K562 (cell line): ENCODE measurements around the gene AK4. TPM values are rescaled to one million over a fixed set of nuclear protein-coding genes. Genes with fewer than 3 reads are reported as not detected.

Source experiments
- E2F1 ChIP-seq: sonication (generic); formaldehyde crosslinking; IDR thresholded peaks from 2 replicates; pipeline ENCODE4 v1.8.1; 2023; ENCODE audit warnings: mild to moderate bottlenecking, missing genetic modification reagents, moderate library complexity
- EWSR1 ChIP-seq: fragments of 450-650 bp; IDR thresholded peaks from 2 replicates; pipeline ENCODE4 v1.6.1; 2018; ENCODE audit warnings: borderline replicate concordance, mild to moderate bottlenecking, low read depth, moderate library complexity; ENCODE audit not compliant: partially characterized antibody
- FUS ChIP-seq: fragments of 200-400 bp; formaldehyde crosslinking; optimal IDR thresholded peaks from 2 replicates; pipeline ENCODE3; 2017; ENCODE audit warnings: low read depth, low read length
- PTBP1 ChIP-seq: fragments of 200-400 bp; formaldehyde crosslinking; IDR thresholded peaks from 2 replicates; pipeline ENCODE4 v1.6.1; 2017; ENCODE audit warnings: low read depth, low read length
- SMAD4 ChIP-seq: fragments of 250-450 bp; sonication (Bioruptor Pico); conservative IDR thresholded peaks from 2 replicates; pipeline ENCODE4 v1.8.0; 2021; ENCODE audit warnings: inconsistent platforms, mild to moderate bottlenecking, moderate library complexity
- ZNF318 ChIP-seq, 2 experiments: fragments of 450-650 bp; IDR thresholded peaks; 2 replicates each; pipeline ENCODE4 v1.6.1; 2016; ENCODE audit warnings: mild to moderate bottlenecking in 2 of 2, borderline replicate concordance in 1 of 2, low read depth in 1 of 2, moderate library complexity in 1 of 2
- polyA plus RNA-seq, 8 experiments: library from polyadenylated mRNA; depleted of rRNA in 4 of 8; stranded (reverse) in 5 of 8; unstranded in 3 of 8; fragments of >200 nt; fragmentation: Nextera tagmentation in 2 of 8; fragmentation: Illumina TruSeq in 1 of 8; extraction: Ambion mirVana in 2 of 8; extraction: Trizol in 1 of 8; gene quantifications; 2 replicates each; pipeline versions ENCODE4 v1.2.1 to v1.2.3, GENCODE V29; 2011 to 2014; ENCODE audit warnings: inconsistent platforms in 1 of 8, missing spikeins in 1 of 8
- total RNA-seq, 7 experiments: library from RNA; depleted of rRNA in 6 of 7; stranded (reverse); fragments of >200 nt in 6 of 7; fragmentation: Illumina TruSeq in 2 of 7; extraction: Trizol in 2 of 7; gene quantifications; 2 replicates each; pipeline versions ENCODE4 v1.2.1 to v1.2.3, GENCODE V29; 2011 to 2021; ENCODE audit warnings: low replicate concordance in 1 of 7
- TF ChIP-seq, protein P1 (sequence below): fragments of 250-450 bp; sonication (Bioruptor Pico); IDR thresholded peaks from 2 replicates; pipeline ENCODE4 v1.4.0; 2020; ENCODE audit warnings: mild to moderate bottlenecking, moderate library complexity
- TF ChIP-seq, protein P2 (sequence below), 3 experiments: fragments of 200-800 bp in 1 of 3; sonication (Bioruptor generic) in 1 of 3; sonication (generic) in 1 of 3; formaldehyde crosslinking in 1 of 3; IDR thresholded peaks; 2 replicates each; pipeline versions ENCODE4 v1.6.1 to v1.8.0; 2016 to 2022; ENCODE audit warnings: mild to moderate bottlenecking in 2 of 3, missing compliant biosample characterization in 2 of 3, missing genetic modification characterization in 2 of 3, missing genetic modification reagents in 1 of 3
- TF ChIP-seq, protein P3 (sequence below), 2 experiments: IDR thresholded peaks; 2 replicates each; pipeline ENCODE4 v1.6.1; 2011; ENCODE audit warnings: borderline replicate concordance in 1 of 2, control low read depth in 1 of 2, low read depth in 1 of 2, low read length in 1 of 2, mild to moderate bottlenecking in 1 of 2, mixed read lengths in 1 of 2, moderate library complexity in 1 of 2; ENCODE audit not compliant: insufficient read depth in 1 of 2, insufficient read length in 1 of 2, poor library complexity in 1 of 2, severe bottlenecking in 1 of 2; ENCODE audit errors: extremely low read depth in 1 of 2
- TF ChIP-seq, protein P4 (sequence below): fragments of 250-450 bp; sonication (Bioruptor Pico); IDR thresholded peaks from 2 replicates; pipeline ENCODE4 v1.5.0; 2021

AK4 gene
- total and polyA plus RNA-seq, 9 of the 15 experiments (the other 6 are each of a cell fraction or from before 2014, with no cell fraction given): 10.4 to 96.6 (median 21.5) TPM

GRCh38 chr1:65254320-65255034 lies 106.5 kb downstream of the AK4 start (continued):
- no peak for TF ChIP-seq ZNF318 (IDR thresholded peaks at IDR 0.05; ENCODE audit: borderline replicate concordance in 1 of 2, low read depth in 1 of 2)
- no peak for TF ChIP-seq EWSR1
- no peak for TF ChIP-seq PTBP1
- TF ChIP-seq, protein P1, sequence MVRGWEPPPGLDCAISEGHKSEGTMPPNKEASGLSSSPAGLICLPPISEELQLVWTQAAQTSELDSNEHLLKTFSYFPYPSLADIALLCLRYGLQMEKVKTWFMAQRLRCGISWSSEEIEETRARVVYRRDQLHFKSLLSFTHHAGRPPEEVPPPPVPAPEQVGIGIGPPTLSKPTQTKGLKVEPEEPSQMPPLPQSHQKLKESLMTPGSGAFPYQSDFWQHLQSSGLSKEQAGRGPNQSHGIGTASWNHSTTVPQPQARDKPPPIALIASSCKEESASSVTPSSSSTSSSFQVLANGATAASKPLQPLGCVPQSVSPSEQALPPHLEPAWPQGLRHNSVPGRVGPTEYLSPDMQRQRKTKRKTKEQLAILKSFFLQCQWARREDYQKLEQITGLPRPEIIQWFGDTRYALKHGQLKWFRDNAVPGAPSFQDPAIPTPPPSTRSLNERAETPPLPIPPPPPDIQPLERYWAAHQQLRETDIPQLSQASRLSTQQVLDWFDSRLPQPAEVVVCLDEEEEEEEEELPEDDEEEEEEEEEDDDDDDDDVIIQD (CRISPR knock-in tag): no peak
- TF ChIP-seq, protein P2, sequence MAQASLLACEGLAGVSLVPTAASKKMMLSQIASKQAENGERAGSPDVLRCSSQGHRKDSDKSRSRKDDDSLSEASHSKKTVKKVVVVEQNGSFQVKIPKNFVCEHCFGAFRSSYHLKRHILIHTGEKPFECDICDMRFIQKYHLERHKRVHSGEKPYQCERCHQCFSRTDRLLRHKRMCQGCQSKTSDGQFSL (CRISPR knock-in tag; IDR thresholded peaks at IDR 0.05): peak; percentile 58; the same call in 1 of the 2 replicates
- TF ChIP-seq, protein P2 (tag; IDR thresholded peaks at IDR 0.05): no peak
- TF ChIP-seq E2F1 (CRISPR knock-in tag): no peak
- TF ChIP-seq, protein P3, sequence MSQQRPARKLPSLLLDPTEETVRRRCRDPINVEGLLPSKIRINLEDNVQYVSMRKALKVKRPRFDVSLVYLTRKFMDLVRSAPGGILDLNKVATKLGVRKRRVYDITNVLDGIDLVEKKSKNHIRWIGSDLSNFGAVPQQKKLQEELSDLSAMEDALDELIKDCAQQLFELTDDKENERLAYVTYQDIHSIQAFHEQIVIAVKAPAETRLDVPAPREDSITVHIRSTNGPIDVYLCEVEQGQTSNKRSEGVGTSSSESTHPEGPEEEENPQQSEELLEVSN (IDR thresholded peaks at IDR 0.05; ENCODE audit: borderline replicate concordance in 1 of 2, extremely low read depth in 1 of 2, insufficient read depth in 1 of 2, insufficient read length in 1 of 2, low read depth in 1 of 2, low read length in 1 of 2, poor library complexity in 1 of 2, severe bottlenecking in 1 of 2): peak; percentile 40 to 85
- TF ChIP-seq, protein P4, sequence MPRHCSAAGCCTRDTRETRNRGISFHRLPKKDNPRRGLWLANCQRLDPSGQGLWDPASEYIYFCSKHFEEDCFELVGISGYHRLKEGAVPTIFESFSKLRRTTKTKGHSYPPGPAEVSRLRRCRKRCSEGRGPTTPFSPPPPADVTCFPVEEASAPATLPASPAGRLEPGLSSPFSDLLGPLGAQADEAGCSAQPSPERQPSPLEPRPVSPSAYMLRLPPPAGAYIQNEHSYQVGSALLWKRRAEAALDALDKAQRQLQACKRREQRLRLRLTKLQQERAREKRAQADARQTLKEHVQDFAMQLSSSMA: 0 out of 2 replicates have a peak, but pooled peaks have one; percentile 12
- TF ChIP-seq FUS: peak; percentile 71
- peak; percentile 98 for TF ChIP-seq SMAD4 (CRISPR knock-in tag)
